ENCODE data around the gene COX17.
A peak's percentile ranks its signal among the peaks of the same experiment; 100 is the strongest.
"Not testable (repeated sequence)": the region's sequence is repeated elsewhere in the genome, so short reads cannot be mapped to it uniquely, and the experiment has no call there.

Gene COX17

GRCh38 chr3:119676771-119677640 lies at the start of gene COX17:
Gene COX17, minus strand, starts transcription at chr3:119677406. Its CDS starts 96 bp downstream, at chr3:119677310.
- peak; percentile 94 for DNase-seq (ENCODE audit: low read depth, low spot score)

DNA sequence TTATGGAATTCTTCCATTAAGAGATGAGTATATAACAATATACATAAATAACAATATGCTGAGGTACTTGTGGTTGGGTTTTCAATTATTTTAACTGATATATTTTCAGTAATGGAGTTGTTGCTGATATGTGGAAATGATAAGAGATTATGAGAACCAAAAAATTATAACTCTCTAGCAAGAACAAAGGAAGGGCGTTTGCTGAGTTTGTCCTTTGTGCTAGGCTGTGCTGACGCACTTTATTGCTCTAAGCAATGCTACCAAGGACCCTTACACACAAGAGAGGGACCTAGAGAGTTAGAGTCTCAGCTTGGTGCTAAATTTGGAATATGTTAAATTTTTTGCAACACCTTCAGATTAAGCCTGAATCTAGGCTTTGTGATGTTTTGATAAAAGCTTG lies 49.7 kb upstream of the COX17 start:
- no peak for DNase-seq (ENCODE audit: low read depth, low spot score)

- DNase-seq (ENCODE audit: low read depth, low spot score) = no peak
Measured at GRCh38 chr3:119723022-119723421, 45.8 kb upstream of the COX17 start.

DNA sequence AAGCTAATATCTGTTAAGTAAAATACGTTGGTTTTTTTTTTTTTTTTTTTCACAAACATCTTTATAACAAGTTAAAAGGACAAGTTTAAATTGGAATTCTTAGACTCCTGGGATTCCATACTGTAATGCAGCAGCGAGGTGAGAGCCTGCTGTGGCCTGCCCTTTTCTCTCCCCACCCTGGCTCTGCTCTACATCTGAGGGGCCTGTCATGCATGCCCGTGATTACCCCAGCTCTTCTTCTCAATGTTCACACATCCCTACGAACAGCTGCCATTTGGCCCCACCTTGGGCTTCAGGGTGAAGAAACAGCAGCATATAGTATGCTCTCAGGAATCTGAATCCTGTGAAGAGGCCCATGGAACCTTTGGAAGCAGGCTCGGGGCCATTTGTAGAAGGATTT lies 40.3 kb upstream of the COX17 start:
- DNase-seq (ENCODE audit: low read depth, low spot score) = no peak

- DNase-seq (ENCODE audit: low read depth, low spot score) = no peak
Measured at GRCh38 chr3:119716998-119717397, 39.8 kb upstream of the COX17 start.

DNA sequence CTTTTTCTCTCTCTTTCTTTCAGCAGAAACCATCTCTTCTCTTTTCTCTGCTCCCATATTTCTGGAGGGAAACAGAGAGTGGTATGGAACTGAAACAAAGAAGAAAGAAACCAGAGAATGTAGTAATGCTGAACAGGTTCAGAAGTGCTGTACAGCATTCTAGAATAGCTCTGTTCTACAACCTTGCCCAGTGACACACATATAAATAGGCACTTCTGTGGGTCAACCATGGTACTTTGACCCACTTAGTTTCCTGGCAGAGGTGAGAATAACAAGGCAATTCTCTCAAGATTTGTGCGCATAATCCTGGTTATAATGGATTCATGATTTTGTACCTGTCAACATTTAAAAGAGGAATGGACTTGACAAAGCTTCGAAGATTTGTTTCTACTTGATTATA lies 37.9 kb upstream of the COX17 start:
- no peak for DNase-seq (ENCODE audit: low read depth, low spot score)

- DNase-seq (ENCODE audit: low read depth, low spot score) = no peak
Measured at GRCh38 chr3:119703820-119704531, 26.8 kb upstream of the COX17 start.

DNA sequence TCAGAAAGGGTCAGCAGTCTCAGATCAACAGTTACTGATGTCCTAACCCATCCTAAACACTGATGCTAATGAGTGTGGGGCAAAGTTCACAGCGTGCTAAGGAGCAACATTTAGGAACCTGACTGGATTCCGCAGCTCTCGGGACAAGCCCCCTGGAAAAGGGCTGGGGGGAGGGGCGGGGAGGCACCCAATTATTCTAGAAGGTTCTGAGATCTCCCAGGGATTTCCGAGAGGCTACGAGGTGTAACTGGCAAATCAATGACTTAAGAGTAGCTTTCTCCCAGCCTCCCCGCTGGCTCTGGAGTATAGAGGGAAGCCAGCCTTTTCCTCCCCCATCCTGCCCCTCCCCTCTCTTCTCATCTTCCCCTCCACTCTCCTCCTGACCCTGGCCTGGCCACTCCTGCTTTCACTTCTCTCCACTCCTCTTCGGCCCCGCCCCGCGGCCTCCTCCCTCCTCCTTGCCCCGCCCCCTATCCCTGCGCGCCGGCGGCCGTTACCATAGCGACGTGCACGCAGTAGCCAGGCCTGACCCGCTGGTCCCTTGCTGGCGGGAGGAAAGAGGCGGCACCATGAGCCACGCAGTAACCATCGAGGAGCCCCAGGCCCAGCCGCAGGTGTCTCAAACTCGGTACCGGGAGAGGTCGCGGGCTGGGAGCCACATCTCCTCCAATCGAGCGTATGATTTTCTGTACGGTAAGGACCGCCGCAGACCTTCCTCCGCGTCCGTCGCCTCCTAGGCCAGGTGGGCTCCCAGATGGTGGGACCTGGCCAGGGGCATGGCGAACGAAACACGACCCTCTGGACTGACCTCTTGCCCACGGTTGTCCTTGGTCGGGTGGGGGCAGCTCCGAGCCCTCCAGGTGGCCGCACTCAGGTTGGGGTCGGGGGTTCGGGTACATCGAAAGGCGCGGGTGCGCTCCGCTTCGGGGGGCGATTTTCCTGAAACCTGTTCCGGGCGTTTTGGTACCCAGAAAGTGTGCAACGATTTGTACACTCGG lies 25.6 kb upstream of the COX17 start, which contains the start of gene CFAP91:
TSS of gene CFAP91 (plus strand) at position 493 of the 998 bp plus-strand sequence. CDS start at position 570, 77 bp downstream.
- peak; percentile 60 for DNase-seq (ENCODE audit: low read depth, low spot score)

GRCh38 chr3:119700920-119701734 lies 23.9 kb upstream of the COX17 start:
- DNase-seq (ENCODE audit: low read depth, low spot score) = no peak

DNA sequence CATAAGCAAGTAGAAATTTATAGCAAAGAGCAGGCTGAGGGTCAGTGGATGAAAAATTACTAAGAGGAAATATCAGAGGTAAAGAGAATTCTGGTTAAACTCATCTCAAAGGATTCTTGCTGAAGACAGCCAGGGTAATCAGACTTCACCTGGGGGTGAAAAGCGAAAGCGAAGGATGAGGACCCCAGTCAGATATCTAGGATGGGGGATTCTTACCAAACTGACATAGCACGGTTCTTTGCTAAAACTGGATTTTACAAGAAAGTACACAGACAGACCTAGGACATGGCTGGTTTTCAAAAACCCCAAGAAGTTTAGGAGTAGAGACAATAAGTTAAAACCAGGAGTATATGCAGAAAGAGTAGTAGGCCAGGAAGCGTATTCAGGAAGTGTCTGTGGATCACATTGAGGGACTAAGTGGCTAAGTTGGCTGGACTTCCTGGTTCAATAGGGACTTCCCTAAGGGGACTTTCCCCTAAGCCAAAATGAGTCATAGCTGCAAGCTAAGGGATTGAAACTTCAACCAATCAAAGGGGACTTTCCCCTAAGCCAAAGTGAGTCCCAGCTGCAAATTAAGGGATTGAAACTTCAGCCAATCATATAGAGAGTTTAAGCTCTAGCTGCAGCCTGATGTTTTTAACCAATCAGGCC lies 23.2 kb upstream of the COX17 start:
- DNase-seq (ENCODE audit: low read depth, low spot score) = peak; percentile 5

- no peak for DNase-seq (ENCODE audit: low read depth, low spot score)
Measured at GRCh38 chr3:119697394-119697793, 20.2 kb upstream of the COX17 start.

- DNase-seq (ENCODE audit: low read depth, low spot score) = no peak
Measured at GRCh38 chr3:119695480-119695879, 18.3 kb upstream of the COX17 start.

DNA sequence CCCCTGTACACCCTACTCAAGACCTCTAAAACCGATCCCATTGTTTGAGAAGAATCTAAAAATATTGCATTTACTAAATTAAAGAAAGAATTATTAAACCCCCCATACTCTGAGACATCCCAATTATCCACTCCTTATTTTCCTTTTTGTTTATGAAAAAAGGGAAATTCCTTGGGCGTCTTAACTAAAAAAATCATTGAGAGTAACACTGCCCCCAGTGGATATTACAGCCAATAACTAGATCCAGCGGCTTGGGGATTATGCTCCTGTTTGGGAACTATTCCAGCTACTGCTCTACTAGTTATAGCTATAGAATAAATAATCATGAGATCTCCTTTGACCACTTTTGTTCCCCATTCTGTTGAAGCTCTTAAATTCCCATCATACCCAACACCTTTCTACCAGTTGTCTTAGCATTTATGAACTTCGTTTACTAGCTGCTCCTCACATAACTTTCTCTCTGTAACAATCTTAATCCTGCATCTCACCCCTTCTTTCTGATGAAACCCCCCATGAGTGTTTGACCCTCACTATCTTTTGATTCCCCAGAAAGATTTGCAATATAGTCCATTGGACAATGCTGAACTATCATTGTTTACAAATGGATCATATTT lies 12.9 kb upstream of the COX17 start:
- no peak for DNase-seq (ENCODE audit: low read depth, low spot score)

GRCh38 chr3:119683421-119683820 lies 6.2 kb upstream of the COX17 start:
- DNase-seq (ENCODE audit: low read depth, low spot score) = no peak

DNA sequence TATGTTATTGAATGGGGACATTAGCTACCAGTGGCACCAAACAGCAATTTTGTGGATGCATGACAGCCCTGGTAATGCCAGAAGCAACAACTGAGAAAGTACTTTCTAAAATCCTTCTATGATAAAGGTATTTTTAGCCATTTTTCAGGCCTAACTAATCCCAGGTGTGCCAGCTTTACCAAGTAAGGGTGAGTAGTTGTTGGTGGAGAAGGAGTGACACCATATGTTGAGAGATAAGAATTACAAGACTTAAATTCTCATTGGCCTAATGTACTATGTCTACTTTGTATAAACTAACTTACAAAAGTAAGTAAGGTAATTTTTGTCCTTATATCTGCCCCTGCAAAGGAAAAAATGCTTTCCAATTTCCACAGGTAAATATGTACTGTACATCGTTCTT lies 4.1 kb upstream of the COX17 start:
- no peak for DNase-seq (ENCODE audit: low read depth, low spot score)

DNA sequence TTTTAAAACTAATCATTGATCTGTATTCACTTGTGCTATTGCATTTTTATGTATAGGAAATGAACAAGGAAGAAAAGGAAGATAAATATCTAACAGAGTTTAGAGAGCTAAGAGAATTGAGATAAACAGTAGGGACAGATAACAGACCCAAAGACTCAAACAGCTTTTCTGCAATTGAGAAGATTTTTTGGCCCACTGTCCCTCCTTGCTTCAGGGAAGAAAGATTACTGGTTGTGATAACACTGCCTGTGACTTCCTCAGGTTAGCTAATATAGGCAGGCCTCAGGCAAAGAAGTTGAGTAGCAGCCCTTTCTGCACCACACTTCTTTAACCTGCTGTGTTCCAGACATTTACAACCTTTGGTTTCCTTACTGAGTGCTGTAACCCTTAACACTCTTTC lies 2.7 kb upstream of the COX17 start:
- DNase-seq (ENCODE audit: low read depth, low spot score) = no peak

DNA sequence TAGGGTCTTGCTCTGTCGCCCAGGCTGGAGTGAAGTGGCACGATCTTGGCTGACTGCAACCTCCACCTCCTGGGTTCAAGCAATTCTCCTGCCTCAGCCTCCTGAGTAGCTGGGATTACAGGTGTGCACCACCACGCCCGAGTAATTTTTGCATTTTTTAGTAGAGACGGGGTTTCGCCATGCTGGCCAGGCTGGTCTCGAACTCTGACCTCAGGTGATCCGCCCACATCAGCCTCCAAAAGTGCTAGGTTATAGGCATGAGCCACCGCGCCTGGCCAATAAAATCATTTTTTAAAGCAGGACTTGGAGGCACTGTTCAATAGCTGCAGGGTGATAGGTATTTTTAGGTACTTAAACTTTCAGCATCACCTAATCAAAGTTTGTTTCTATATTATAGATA lies 1.0 kb upstream of the COX17 start:
- DNase-seq (ENCODE audit: low read depth, low spot score) = not testable (repeated sequence)

- no peak for DNase-seq (ENCODE audit: low read depth, low spot score)
Measured at GRCh38 chr3:119677641-119677934, 382 bp upstream of the COX17 start.

- DNase-seq (ENCODE audit: low read depth, low spot score) = no peak
Measured at GRCh38 chr3:119676020-119676419, 1.2 kb downstream of the COX17 start.
